HepG2 (cell line): ENCODE results near the gene DCDC2. TPM values are rescaled to one million over a fixed set of nuclear protein-coding genes. Genes with fewer than 3 reads are reported as not detected.

Experiments
- CBX2 ChIP-seq, 2 experiments: fragments of 200-600 bp in 1 of 2; sonication (generic); formaldehyde crosslinking in 1 of 2; IDR thresholded peaks; 2 replicates each; pipeline versions ENCODE4 v1.7.0 to v1.8.1; 2018 to 2022; ENCODE audit warnings: low read depth in 2 of 2, low read length in 1 of 2, mild to moderate bottlenecking in 1 of 2, missing genetic modification reagents in 1 of 2
- CREM ChIP-seq, 2 experiments: sonication (generic) in 1 of 2; formaldehyde crosslinking in 1 of 2; IDR thresholded peaks; 2 replicates each; pipeline versions ENCODE4 v1.4.0 to v1.6.1; 2016 to 2020; ENCODE audit warnings: antibody characterized with exemption in 1 of 2, mild to moderate bottlenecking in 1 of 2, missing genetic modification reagents in 1 of 2
- CSRNP2 ChIP-seq: sonication (generic); formaldehyde crosslinking; conservative IDR thresholded peaks from 2 replicates; pipeline ENCODE4 v1.8.0; 2022; ENCODE audit warnings: low read depth, missing genetic modification reagents
- GABPB1 ChIP-seq: IDR thresholded peaks from 2 replicates; pipeline ENCODE4 v1.6.1; 2016; ENCODE audit warnings: mild to moderate bottlenecking, missing genetic modification reagents, moderate library complexity, missing compliant biosample characterization
- GMEB1 ChIP-seq: sonication (generic); formaldehyde crosslinking; IDR thresholded peaks from 2 replicates; pipeline ENCODE4 v1.5.1; 2020; ENCODE audit warnings: missing genetic modification reagents, mild to moderate bottlenecking, borderline replicate concordance
- HMG20A ChIP-seq: IDR thresholded peaks from 2 replicates; pipeline ENCODE4 v1.6.1; 2016; ENCODE audit warnings: borderline replicate concordance
- KDM5B ChIP-seq: sonication (generic); formaldehyde crosslinking; IDR thresholded peaks from 2 replicates; pipeline ENCODE4 v1.4.0; 2020; ENCODE audit warnings: missing genetic modification reagents, mild to moderate bottlenecking, borderline replicate concordance
- KLF13 ChIP-seq: sonication (generic); formaldehyde crosslinking; IDR thresholded peaks from 2 replicates; pipeline ENCODE4 v1.4.0; 2020; ENCODE audit warnings: mild to moderate bottlenecking, missing genetic modification reagents
- TOPORS ChIP-seq: sonication (generic); formaldehyde crosslinking; IDR thresholded peaks from 2 replicates; pipeline ENCODE4 v1.8.0; 2023; ENCODE audit warnings: mild to moderate bottlenecking, missing genetic modification reagents
- YEATS2 ChIP-seq: sonication (generic); formaldehyde crosslinking; IDR thresholded peaks from 2 replicates; pipeline ENCODE4 v1.4.0; 2020; ENCODE audit warnings: missing genetic modification reagents, borderline replicate concordance
- ZNF564 ChIP-seq: sonication (generic); formaldehyde crosslinking; IDR thresholded peaks from 2 replicates; pipeline ENCODE4 v1.8.1; 2023; ENCODE audit warnings: mild to moderate bottlenecking, missing genetic modification reagents
- ZNF841 ChIP-seq: sonication (generic); formaldehyde crosslinking; IDR thresholded peaks from 2 replicates; pipeline ENCODE4 v1.8.1; 2023; ENCODE audit warnings: missing genetic modification reagents, borderline replicate concordance
- ZSCAN5A ChIP-seq: sonication (generic); formaldehyde crosslinking; IDR thresholded peaks from 2 replicates; pipeline ENCODE4 v1.8.0; 2022; ENCODE audit warnings: mild to moderate bottlenecking, missing genetic modification reagents, borderline replicate concordance
- polyA plus RNA-seq, 8 experiments: library from polyadenylated mRNA; depleted of rRNA in 3 of 8; stranded (reverse) in 7 of 8; unstranded in 1 of 8; fragments of >200 nt; fragmentation: Illumina TruSeq in 4 of 8; extraction: Trizol in 4 of 8; gene quantifications; 2 replicates each; pipeline versions ENCODE4 v1.2.1 to v1.2.3, GENCODE V29; 2011 to 2016; ENCODE audit warnings: low read depth in 4 of 8, missing spikeins in 1 of 8, mixed read lengths in 1 of 8; ENCODE audit not compliant: insufficient read depth in 1 of 8
- total RNA-seq, 5 experiments: library from RNA; depleted of rRNA; stranded (reverse); fragments of >200 nt; fragmentation: Illumina TruSeq; extraction: Trizol; gene quantifications; 2 replicates each; pipeline ENCODE4 v1.2.3, GENCODE V29; 2016; ENCODE audit warnings: low read depth in 1 of 5
- TF ChIP-seq, protein P1 (sequence below): sonication (generic); formaldehyde crosslinking; IDR thresholded peaks from 2 replicates; pipeline ENCODE4 v1.4.0; 2020; ENCODE audit warnings: missing genetic modification reagents
- TF ChIP-seq, protein P2 (sequence below): sonication (generic); formaldehyde crosslinking; IDR thresholded peaks from 2 replicates; pipeline ENCODE4 v1.8.1; 2023; ENCODE audit warnings: mild to moderate bottlenecking, missing genetic modification reagents, borderline replicate concordance
- TF ChIP-seq, protein P3 (sequence below): sonication (generic); formaldehyde crosslinking; IDR thresholded peaks from 2 replicates; pipeline ENCODE4 v1.5.1; 2020; ENCODE audit warnings: mild to moderate bottlenecking, missing genetic modification reagents

The DCDC2 gene
- total and polyA plus RNA-seq, 2 of the 13 experiments (the other 11 are each of a cell fraction or from before 2014, with no cell fraction given), result 9.0 to 36.2 TPM

GRCh38 chr6:24197892-24198291, 160.0 kb downstream of the DCDC2 start (continued):
- TF ChIP-seq GMEB1 (CRISPR knock-in tag) (no peak), ZNF841 (CRISPR knock-in tag) (no peak), KLF13 (CRISPR knock-in tag) (no peak), YEATS2 (CRISPR knock-in tag) (no peak), CSRNP2 (no peak), CBX2 (IDR thresholded peaks at IDR 0.05; ENCODE audit: low read depth, low read length) (no peak), CBX2 (CRISPR knock-in tag; IDR thresholded peaks at IDR 0.05; ENCODE audit: low read depth) (no peak), KDM5B (no peak), ZNF564 (CRISPR knock-in tag) (no peak), CREM (IDR thresholded peaks at IDR 0.05) (peak; percentile 12; the same call in 1 of the 2 replicates), CREM (CRISPR knock-in tag; IDR thresholded peaks at IDR 0.05) (no peak), GABPB1 (CRISPR knock-in tag) (no peak), ZSCAN5A (CRISPR knock-in tag) (no peak), TOPORS (CRISPR knock-in tag) (no peak), HMG20A (CRISPR knock-in tag) (peak; percentile 76; the same call in 1 of the 2 replicates)
- TF ChIP-seq, protein P1, sequence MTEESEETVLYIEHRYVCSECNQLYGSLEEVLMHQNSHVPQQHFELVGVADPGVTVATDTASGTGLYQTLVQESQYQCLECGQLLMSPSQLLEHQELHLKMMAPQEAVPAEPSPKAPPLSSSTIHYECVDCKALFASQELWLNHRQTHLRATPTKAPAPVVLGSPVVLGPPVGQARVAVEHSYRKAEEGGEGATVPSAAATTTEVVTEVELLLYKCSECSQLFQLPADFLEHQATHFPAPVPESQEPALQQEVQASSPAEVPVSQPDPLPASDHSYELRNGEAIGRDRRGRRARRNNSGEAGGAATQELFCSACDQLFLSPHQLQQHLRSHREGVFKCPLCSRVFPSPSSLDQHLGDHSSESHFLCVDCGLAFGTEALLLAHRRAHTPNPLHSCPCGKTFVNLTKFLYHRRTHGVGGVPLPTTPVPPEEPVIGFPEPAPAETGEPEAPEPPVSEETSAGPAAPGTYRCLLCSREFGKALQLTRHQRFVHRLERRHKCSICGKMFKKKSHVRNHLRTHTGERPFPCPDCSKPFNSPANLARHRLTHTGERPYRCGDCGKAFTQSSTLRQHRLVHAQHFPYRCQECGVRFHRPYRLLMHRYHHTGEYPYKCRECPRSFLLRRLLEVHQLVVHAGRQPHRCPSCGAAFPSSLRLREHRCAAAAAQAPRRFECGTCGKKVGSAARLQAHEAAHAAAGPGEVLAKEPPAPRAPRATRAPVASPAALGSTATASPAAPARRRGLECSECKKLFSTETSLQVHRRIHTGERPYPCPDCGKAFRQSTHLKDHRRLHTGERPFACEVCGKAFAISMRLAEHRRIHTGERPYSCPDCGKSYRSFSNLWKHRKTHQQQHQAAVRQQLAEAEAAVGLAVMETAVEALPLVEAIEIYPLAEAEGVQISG (CRISPR knock-in tag), result no peak
- TF ChIP-seq, protein P2, sequence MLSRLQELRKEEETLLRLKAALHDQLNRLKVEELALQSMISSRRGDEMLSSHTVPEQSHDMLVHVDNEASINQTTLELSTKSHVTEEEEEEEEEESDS (CRISPR knock-in tag), result no peak
- TF ChIP-seq, protein P3, sequence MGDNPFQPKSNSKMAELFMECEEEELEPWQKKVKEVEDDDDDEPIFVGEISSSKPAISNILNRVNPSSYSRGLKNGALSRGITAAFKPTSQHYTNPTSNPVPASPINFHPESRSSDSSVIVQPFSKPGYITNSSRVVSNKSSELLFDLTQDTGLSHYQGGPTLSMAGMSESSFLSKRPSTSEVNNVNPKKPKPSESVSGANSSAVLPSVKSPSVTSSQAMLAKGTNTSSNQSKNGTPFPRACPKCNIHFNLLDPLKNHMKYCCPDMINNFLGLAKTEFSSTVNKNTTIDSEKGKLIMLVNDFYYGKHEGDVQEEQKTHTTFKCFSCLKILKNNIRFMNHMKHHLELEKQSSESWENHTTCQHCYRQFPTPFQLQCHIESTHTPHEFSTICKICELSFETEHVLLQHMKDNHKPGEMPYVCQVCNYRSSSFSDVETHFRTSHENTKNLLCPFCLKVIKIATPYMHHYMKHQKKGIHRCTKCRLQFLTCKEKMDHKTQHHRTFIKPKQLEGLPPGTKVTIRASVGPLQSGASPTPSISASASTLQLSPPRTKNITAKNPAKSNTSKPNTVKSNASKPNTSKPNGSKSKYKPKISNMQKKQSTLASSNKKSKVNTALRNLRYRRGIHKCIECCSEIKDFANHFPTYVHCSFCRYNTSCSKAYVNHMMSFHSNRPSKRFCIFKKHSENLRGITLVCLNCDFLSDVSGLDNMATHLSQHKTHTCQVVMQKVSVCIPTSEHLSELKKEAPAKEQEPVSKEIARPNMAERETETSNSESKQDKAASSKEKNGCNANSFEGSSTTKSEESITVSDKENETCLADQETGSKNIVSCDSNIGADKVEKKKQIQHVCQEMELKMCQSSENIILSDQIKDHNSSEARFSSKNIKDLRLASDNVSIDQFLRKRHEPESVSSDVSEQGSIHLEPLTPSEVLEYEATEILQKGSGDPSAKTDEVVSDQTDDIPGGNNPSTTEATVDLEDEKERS (CRISPR knock-in tag), result no peak
